Skeletal muscle satellite cell (primary cell): ENCODE results near the gene AMBRA1.

Experiments used
- H3K27me3 ChIP-seq: 2 replicates; pipeline ENCODE4 v1.7.0; 2013; ENCODE audit warnings: low read length; ENCODE audit not compliant: control insufficient read depth, insufficient read depth
- H3K36me3 ChIP-seq: 2 replicates; pipeline ENCODE4 v1.7.0; 2013; ENCODE audit warnings: mild to moderate bottlenecking, control low read depth, low read length; ENCODE audit not compliant: insufficient read depth
- H3K4me1 ChIP-seq: 2 replicates; pipeline ENCODE4 v1.7.0; 2013; ENCODE audit warnings: low read length; ENCODE audit not compliant: control insufficient read depth, insufficient read depth
- H3K4me2 ChIP-seq: 2 replicates; pipeline ENCODE4 v1.7.0; 2013; ENCODE audit warnings: mild to moderate bottlenecking, low read length
- H3K4me3 ChIP-seq: 2 replicates; pipeline ENCODE4 v1.7.0; 2013; ENCODE audit warnings: low read length
- H3K9ac ChIP-seq: 2 replicates; pipeline ENCODE4 v1.7.0; 2013; ENCODE audit warnings: mild to moderate bottlenecking, low read depth, low read length, moderate library complexity
- H3K9me3 ChIP-seq: replicated peaks from 2 replicates; pipeline ENCODE4 v1.7.0; 2013; ENCODE audit warnings: mild to moderate bottlenecking, control low read depth, low read length

AMBRA1 gene

DNA sequence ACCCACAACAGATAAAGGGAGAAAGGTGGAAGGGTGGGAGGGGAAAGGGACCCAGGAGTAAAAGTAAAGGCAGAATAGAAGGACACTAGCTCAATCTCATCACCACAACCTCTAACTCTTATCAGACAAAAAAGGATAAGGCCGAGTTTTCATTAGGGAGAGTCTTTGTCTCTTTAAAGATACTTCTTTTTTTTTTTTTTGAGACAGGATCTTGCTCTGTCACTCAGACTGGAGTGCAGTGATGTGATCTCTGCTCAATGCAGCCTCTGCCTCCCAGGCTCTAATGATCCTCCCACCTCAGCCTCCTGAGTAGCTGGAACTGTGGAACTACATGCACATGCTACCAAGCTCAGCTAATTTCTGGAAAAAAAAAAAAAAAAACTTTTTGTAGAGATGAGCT is 116.7 kb downstream of the AMBRA1 start:
- H3K4me2 ChIP-seq = no peak overlapping the region
- no peaks in the 10 kb centered on the region for H3K36me3 ChIP-seq
- H3K4me3 ChIP-seq = no peak overlapping the region
- H3K27me3 ChIP-seq = no peaks in the 10 kb centered on the region
- H3K9ac ChIP-seq = no peak overlapping the region
- H3K9me3 ChIP-seq = no peaks in the 10 kb centered on the region
- H3K4me1 ChIP-seq = peaks cover 7% of the 10 kb centered on the region

GRCh38 chr11:46475926-46476545 is 117.8 kb downstream of the AMBRA1 start:
- Histone ChIP-seq H3K27me3 (no peaks in the 10 kb centered on the region), H3K4me2 (no peak overlapping the region), H3K4me1 (peaks cover 10% of the 10 kb centered on the region), H3K9me3 (no peaks in the 10 kb centered on the region), H3K4me3 (no peak overlapping the region), H3K36me3 (no peaks in the 10 kb centered on the region), H3K9ac (no peak overlapping the region)

GRCh38 chr11:46475051-46475925 is 118.5 kb downstream of the AMBRA1 start:
- H3K4me2 ChIP-seq = no peak overlapping the region
- no peak overlapping the region for H3K9ac ChIP-seq
- no peaks in the 10 kb centered on the region for H3K27me3 ChIP-seq
- H3K4me3 ChIP-seq = no peak overlapping the region
- peaks cover 12% of the 10 kb centered on the region for H3K4me1 ChIP-seq
- no peaks in the 10 kb centered on the region for H3K9me3 ChIP-seq
- H3K36me3 ChIP-seq = no peaks in the 10 kb centered on the region

GRCh38 chr11:46472662-46472994 is 121.2 kb downstream of the AMBRA1 start:
- H3K9ac ChIP-seq = no peak overlapping the region
- H3K36me3 ChIP-seq = peaks cover 4% of the 10 kb centered on the region
- H3K4me3 ChIP-seq = no peak overlapping the region
- no peak overlapping the region for H3K4me2 ChIP-seq
- H3K9me3 ChIP-seq = no peaks in the 10 kb centered on the region
- peaks cover 9% of the 10 kb centered on the region for H3K4me1 ChIP-seq
- no peaks in the 10 kb centered on the region for H3K27me3 ChIP-seq

- Histone ChIP-seq H3K4me3 (no peak overlapping the region), H3K9me3 (no peaks in the 10 kb centered on the region), H3K4me2 (no peak overlapping the region), H3K9ac (no peak overlapping the region), H3K4me1 (peaks cover 9% of the 10 kb centered on the region), H3K36me3 (peaks cover 5% of the 10 kb centered on the region), H3K27me3 (no peaks in the 10 kb centered on the region)
Measured at GRCh38 chr11:46471943-46472661, 121.7 kb downstream of the AMBRA1 start.

GRCh38 chr11:46469926-46470325 is 123.9 kb downstream of the AMBRA1 start:
- H3K36me3 ChIP-seq = peaks cover 5% of the 10 kb centered on the region
- peaks cover 9% of the 10 kb centered on the region for H3K4me1 ChIP-seq
- no peak overlapping the region for H3K4me3 ChIP-seq
- no peaks in the 10 kb centered on the region for H3K27me3 ChIP-seq
- H3K9ac ChIP-seq = no peak overlapping the region
- H3K4me2 ChIP-seq = no peak overlapping the region
- no peaks in the 10 kb centered on the region for H3K9me3 ChIP-seq

GRCh38 chr11:46465683-46466082 is 128.1 kb downstream of the AMBRA1 start:
- no peak overlapping the region for H3K9ac ChIP-seq
- H3K4me3 ChIP-seq = no peak overlapping the region
- H3K9me3 ChIP-seq = no peaks in the 10 kb centered on the region
- no peak overlapping the region for H3K4me2 ChIP-seq
- H3K27me3 ChIP-seq = no peaks in the 10 kb centered on the region
- H3K36me3 ChIP-seq = peaks cover 5% of the 10 kb centered on the region
- peaks cover 8% of the 10 kb centered on the region for H3K4me1 ChIP-seq

GRCh38 chr11:46463701-46464421 is 130.0 kb downstream of the AMBRA1 start:
- H3K27me3 ChIP-seq = no peaks in the 10 kb centered on the region
- H3K4me2 ChIP-seq = no peak overlapping the region
- peaks cover 5% of the 10 kb centered on the region for H3K36me3 ChIP-seq
- peaks cover 4% of the 10 kb centered on the region for H3K4me1 ChIP-seq
- no peak overlapping the region for H3K4me3 ChIP-seq
- H3K9ac ChIP-seq = no peak overlapping the region
- H3K9me3 ChIP-seq = no peaks in the 10 kb centered on the region

DNA sequence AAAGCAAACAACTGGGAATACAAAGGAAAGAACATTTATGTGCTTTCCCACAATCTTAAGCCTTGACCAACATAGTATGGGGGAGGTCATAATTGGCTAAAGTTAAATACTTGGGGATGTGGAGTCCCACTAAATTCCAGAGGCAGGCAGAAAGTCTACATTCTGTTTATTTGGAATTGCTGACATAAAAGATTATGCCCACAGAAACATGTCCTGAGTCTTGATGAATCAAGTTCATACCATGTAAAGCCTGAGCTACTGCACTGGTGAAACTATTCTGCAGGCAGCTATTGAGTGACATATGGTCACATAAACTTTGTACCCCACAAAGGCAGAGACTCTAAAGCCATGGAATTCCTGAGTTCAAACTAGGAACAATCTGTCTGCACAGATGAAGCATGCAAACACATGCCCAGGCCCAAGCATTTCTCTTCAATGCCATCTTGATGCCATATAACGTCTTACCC is 132.3 kb downstream of the AMBRA1 start:
- Histone ChIP-seq H3K4me3 (no peak overlapping the region), H3K9ac (no peak overlapping the region)

GRCh38 chr11:46458491-46458890 is 135.3 kb downstream of the AMBRA1 start:
- Histone ChIP-seq H3K4me2 (no peak overlapping the region), H3K4me1 (peaks cover 4% of the 10 kb centered on the region), H3K4me3 (no peak overlapping the region), H3K27me3 (no peaks in the 10 kb centered on the region), H3K36me3 (no peaks in the 10 kb centered on the region), H3K9ac (no peak overlapping the region), H3K9me3 (no peaks in the 10 kb centered on the region)

More for the DNA sequence above, 132.3 kb downstream of the AMBRA1 start:
- H3K36me3 ChIP-seq = no peaks in the 10 kb centered on the region
- H3K4me1 ChIP-seq = peaks cover 4% of the 10 kb centered on the region
- H3K4me2 ChIP-seq = no peak overlapping the region
- no peaks in the 10 kb centered on the region for H3K9me3 ChIP-seq
- no peaks in the 10 kb centered on the region for H3K27me3 ChIP-seq
